ENCODE results near the gene BHLHE23. TPM values are rescaled to one million over a fixed set of nuclear protein-coding genes. Genes with fewer than 3 reads are reported as not detected.

Gene BHLHE23
- total RNA-seq, 2 experiments from 2014 or later = not detected

DNA sequence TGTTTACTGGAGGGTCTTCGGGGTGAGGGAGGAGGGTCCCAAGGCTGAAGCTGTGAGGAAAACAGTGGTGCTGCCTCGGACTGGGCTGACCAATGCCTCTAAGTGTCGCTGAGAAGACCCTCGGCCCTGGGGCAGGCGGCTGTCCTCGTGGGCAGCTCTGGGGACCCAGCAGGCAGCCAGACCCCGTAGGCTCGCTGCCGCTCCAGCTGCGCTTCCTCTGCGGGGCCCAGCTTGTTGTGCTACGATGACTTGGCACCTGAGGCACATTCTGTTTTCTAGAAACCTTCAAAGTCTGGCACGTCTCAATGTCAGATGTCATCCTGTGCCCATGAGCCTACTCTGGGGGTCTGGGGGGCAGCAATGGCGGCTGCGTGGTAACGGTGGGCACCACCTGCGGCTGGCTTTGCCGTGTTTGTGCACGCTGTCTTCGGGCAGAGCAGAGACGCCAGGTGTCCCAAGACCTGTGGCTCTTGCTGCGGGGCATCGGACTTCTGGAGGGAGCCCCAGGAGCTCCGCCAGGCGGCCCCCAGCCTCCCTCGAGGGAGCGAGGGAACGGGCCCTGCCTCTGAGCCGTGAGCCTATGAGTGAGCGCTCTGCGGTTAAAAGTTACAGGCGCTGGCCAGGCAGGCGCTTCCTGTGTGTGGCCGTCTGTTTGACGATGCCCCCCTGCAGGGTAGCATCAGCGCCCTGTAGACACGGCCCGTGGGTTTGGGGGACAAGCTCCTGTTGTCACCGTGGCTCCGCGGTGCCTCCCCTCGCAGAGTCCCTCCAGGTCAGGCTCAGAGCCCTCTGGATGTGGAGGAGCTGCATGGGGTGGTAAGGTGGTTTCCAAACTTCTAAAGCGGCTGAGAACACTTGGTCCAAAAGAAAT lies 47.4 kb downstream of the BHLHE23 start:
- no peak for TF ChIP-seq EZH2phosphoT487 (IDR thresholded peaks at IDR 0.05; ENCODE audit: borderline replicate concordance, low read depth, low read length)
- TF ChIP-seq, protein P1, sequence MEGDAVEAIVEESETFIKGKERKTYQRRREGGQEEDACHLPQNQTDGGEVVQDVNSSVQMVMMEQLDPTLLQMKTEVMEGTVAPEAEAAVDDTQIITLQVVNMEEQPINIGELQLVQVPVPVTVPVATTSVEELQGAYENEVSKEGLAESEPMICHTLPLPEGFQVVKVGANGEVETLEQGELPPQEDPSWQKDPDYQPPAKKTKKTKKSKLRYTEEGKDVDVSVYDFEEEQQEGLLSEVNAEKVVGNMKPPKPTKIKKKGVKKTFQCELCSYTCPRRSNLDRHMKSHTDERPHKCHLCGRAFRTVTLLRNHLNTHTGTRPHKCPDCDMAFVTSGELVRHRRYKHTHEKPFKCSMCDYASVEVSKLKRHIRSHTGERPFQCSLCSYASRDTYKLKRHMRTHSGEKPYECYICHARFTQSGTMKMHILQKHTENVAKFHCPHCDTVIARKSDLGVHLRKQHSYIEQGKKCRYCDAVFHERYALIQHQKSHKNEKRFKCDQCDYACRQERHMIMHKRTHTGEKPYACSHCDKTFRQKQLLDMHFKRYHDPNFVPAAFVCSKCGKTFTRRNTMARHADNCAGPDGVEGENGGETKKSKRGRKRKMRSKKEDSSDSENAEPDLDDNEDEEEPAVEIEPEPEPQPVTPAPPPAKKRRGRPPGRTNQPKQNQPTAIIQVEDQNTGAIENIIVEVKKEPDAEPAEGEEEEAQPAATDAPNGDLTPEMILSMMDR (conservative IDR thresholded peaks at IDR 0.05; ENCODE audit: low read length) = no peak
- H3K27ac ChIP-seq (ENCODE audit: low read depth, low read length, poor library complexity, severe bottlenecking) = no peak overlapping the region
- ChIA-PET POLR2A (interaction anchor here (0.6 kb wide), 1 partner anchor 699 kb away, joined by 3 read pairs; the partner anchor contains the start of gene RTEL1), CTCF (ENCODE audit: unreplicated experiment) (no interaction called here)
- no peaks in the 10 kb centered on the region for H3K36me3 ChIP-seq (ENCODE audit: insufficient read depth, low read length)
- intact Hi-C loops (cut with micrococcal nuclease; ENCODE audit: unreplicated experiment) = loop anchor here (10.0 kb wide), 1 partner anchor 45 kb away; the partner anchor contains the start of gene BHLHE23
- H3K79me2 ChIP-seq (ENCODE audit: insufficient read depth, low read depth, low read length) = no peaks in the 10 kb centered on the region
- H4K20me1 ChIP-seq (ENCODE audit: insufficient read depth, low read length) = no peaks in the 10 kb centered on the region
- peaks cover 8% of the 10 kb centered on the region for H3K4me1 ChIP-seq (ENCODE audit: insufficient read depth, low read length, poor library complexity, severe bottlenecking)
- no peak overlapping the region for H3K4me2 ChIP-seq (ENCODE audit: low read length)
- BruUV-seq (replicated peaks) = no TSS peak
- H3K9me3 ChIP-seq (ENCODE audit: low read length) = no peaks in the 10 kb centered on the region
- no peak overlapping the region for H2AFZ ChIP-seq (ENCODE audit: low read length)
- H3K9me2 ChIP-seq (ENCODE audit: insufficient read depth, low read length) = no peaks in the 10 kb centered on the region
- DNase-seq (ENCODE audit: low spot score) = no peak
- no peak overlapping the region for H3K4me3 ChIP-seq (ENCODE audit: low read depth, low read length, poor library complexity, severe bottlenecking)

DNA sequence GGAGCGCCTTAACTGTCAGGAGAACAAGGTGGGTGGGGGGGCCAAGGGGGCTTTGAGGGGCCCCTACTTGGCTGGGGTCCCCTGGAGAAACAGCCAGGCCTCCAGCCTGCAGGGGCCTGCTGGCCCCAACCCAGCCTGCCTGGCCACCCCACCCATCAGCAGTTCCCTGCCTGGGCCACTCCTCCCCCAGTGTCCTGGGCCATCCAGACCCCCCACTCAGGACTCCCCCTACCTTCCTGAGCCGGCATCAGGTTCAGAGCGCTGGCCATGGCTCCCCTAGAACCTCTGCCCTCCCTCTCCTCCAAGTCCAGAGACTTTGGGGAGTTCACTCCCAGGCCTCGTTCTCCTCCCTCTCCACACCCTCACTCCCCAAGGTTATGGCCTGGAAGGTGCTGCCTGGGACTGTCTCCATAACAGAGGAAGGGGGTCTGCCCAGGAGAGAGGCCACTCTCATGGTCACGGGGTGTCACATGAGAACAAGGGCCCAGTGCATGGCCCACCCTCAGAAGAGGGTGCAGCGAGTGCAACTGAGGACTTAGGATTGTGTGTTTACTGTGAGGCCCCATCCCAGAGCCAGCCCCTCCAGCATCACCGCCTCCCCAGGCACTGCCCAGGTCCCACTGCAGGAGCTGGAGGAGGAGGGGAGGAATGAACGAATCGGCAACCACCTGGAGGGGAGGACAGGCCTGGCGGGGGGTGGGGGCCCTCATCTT lies 48.2 kb downstream of the BHLHE23 start:
- TF ChIP-seq EZH2phosphoT487 (IDR thresholded peaks at IDR 0.05; ENCODE audit: borderline replicate concordance, low read depth, low read length) = no peak
- TF ChIP-seq, protein P1 (conservative IDR thresholded peaks at IDR 0.05; ENCODE audit: low read length) = no peak
- no peaks in the 10 kb centered on the region for H3K9me3 ChIP-seq (ENCODE audit: low read length)
- no peaks in the 10 kb centered on the region for H3K9me2 ChIP-seq (ENCODE audit: insufficient read depth, low read length)
- intact Hi-C loops (cut with micrococcal nuclease; ENCODE audit: unreplicated experiment) = loop anchor here (10.0 kb wide), 1 partner anchor 46 kb away; the partner anchor contains the start of gene BHLHE23
- H2AFZ ChIP-seq (ENCODE audit: low read length) = no peak overlapping the region
- no peak overlapping the region for H3K4me2 ChIP-seq (ENCODE audit: low read length)
- ChIA-PET POLR2A (no interaction called here), CTCF (ENCODE audit: unreplicated experiment) (no interaction called here)
- H4K20me1 ChIP-seq (ENCODE audit: insufficient read depth, low read length) = no peaks in the 10 kb centered on the region
- H3K36me3 ChIP-seq (ENCODE audit: insufficient read depth, low read length) = no peaks in the 10 kb centered on the region
- peaks cover 16% of the 10 kb centered on the region for H3K4me1 ChIP-seq (ENCODE audit: insufficient read depth, low read length, poor library complexity, severe bottlenecking)
- H3K79me2 ChIP-seq (ENCODE audit: insufficient read depth, low read depth, low read length) = no peaks in the 10 kb centered on the region
- no TSS peak for BruUV-seq (replicated peaks)
- H3K27ac ChIP-seq (ENCODE audit: low read depth, low read length, poor library complexity, severe bottlenecking) = no peak overlapping the region
- no peak overlapping the region for H3K4me3 ChIP-seq (ENCODE audit: low read depth, low read length, poor library complexity, severe bottlenecking)
- DNase-seq (ENCODE audit: low spot score) = no peak

Data from OCI-LY7 (cell line).